Activated T-helper 1 cell treated with Interleukin-2 at 50 U/mL for 16 hours (primary cell): ENCODE data around the gene STK35.

Source experiments
- DNase-seq: peaks from one replicate; pipeline ENCODE4 v3.0.0-alpha.2; 2020; ENCODE audit warnings: low read depth

Gene STK35

DNA sequence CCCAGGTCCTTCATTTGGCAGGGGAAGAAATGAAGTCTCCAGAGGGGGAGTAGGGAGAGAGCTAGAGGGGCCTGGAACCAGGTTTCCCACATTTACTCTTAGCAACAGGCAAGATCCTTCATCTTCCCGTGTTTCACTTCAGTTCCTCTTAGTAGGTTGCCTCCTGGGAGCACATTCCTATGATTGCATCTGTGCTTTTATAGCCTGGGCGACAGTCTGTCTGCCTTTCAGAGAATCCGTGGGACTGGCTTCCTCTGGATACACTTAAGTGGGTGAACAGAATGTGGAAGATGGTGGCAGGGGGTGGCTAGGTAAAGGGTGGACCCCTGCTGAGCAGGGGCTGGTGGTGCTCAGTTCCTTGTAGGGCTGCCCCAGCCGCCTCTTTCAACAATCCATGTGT, 33.4 kb downstream of the STK35 start:
- DNase-seq, result no peak

DNA sequence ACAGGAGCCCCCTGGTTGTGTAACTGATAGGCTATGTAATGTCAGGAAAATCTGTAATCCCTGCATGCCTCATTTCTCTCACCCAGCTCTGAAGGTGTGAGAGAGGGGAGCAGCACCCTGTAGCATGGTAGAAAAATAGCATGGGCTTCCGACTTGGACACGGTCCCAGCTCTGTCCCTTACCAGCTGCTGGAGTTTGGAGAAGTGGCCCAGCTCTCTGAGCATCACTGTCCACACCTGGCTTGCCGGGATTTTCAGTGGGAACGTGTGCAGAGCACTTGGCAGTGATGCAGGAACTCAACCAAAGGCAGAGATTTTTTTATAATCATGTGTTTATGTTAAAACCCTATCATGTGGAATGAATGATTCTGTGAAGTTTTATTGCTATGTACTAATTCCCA, 34.6 kb downstream of the STK35 start:
- DNase-seq, result no peak

DNA sequence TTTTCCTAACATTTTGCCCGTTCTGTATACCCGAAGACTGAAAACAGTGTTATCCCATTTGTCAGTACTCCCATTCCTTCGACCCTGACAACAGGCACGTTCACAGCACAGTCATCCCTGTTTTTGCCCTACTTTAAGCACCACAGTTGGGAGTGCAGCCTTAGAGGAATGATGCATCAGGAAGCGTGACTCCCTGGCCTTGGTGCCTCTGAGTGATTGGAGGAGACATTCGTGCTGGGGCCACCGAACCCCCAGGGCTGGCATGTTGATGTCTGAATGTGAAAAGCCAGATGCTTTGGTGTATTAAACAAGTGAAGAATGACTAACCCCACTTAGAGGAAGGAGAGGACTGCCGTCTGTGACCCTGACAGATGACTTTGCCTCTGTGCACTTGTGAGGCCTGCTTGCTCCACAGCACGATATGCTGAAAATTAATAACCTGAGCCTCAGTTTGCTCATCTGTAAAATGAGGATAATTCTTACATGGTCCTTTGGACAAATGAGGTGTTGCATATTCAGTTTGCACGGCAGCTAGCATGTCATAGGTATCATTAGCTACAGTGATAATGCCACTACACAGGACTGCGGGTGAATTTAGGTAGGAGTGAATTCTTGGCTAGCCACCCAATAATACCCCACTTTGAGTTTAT, 36.0 kb downstream of the STK35 start:
- DNase-seq, result no peak

DNA sequence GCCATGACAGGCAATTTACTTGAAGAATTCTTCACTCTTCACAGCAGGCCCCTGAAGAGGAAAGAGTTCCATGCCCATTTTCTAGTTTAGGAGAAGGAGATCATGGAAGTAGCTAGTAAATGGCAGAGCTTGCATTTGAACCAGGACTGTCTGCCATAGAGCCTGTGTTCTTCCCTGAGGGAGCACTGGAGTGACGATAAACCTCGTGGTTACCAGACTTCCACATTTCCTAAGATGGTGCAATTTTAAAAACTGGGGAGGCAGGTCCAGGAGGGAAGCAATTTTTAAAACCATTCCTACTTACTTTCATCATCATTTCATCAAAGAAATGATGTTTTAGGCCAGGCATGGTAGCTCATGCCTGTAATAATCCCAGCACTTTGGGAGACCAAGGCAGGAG, 36.8 kb downstream of the STK35 start:
- no peak for DNase-seq

DNA sequence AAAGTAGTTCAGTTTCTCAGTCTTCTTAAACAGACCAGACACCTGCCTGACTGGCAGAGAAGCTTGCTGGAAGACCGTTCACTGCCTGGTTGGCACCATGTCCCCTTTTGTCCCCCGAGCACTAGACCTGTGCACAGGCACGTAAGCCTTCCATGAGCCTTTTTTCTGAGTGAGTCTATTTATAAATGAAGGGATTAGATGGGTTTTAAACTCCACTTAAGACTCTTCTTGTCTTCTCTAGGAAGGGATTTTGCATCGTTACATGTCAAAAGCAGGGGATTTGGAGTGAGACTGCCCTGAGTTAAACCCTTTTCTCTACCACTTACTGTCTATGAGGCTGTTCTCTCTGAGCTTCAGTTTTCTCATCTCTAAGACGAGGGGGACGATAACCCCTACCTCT, 37.6 kb downstream of the STK35 start:
- no peak for DNase-seq

DNA sequence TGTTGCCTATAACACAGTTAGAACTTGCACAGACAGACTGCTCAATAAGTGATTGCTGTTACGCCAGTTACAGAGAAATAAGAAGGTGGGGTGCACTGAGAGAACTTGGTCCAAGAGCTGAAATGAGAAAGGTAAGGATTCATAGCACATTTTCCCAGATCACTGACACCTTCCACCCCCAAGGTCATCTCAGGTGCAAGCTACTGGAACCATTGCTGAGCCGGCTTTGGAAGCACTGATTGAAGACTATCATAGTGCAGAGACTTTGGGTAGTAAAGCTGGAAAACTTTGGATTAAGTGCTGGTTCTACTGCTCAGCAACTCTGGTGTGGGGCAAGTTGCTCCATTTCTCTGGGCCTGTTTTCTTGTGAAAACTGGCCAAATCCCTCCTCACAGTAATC, 38.1 kb downstream of the STK35 start:
- DNase-seq, result no peak

DNA sequence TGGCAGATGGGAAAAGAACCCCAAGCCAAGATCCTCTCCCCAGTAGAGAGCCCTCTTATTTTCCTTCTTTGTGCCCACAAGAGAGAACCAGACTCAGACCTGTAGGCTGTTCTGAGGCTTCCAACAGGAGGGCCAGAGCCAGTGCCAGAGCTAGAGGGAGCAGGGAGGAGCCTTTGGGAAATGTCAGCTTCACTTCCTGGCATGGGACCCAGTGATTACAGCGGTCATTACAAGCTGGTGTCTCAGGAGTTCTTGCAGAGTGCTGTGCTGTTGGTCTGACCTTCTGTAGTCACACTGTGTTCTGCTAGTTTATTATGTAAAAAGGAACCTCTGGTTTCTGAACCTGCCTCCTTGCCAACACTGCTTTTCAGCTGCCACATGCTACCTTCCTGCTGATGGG, 38.9 kb downstream of the STK35 start:
- DNase-seq, result no peak

DNA sequence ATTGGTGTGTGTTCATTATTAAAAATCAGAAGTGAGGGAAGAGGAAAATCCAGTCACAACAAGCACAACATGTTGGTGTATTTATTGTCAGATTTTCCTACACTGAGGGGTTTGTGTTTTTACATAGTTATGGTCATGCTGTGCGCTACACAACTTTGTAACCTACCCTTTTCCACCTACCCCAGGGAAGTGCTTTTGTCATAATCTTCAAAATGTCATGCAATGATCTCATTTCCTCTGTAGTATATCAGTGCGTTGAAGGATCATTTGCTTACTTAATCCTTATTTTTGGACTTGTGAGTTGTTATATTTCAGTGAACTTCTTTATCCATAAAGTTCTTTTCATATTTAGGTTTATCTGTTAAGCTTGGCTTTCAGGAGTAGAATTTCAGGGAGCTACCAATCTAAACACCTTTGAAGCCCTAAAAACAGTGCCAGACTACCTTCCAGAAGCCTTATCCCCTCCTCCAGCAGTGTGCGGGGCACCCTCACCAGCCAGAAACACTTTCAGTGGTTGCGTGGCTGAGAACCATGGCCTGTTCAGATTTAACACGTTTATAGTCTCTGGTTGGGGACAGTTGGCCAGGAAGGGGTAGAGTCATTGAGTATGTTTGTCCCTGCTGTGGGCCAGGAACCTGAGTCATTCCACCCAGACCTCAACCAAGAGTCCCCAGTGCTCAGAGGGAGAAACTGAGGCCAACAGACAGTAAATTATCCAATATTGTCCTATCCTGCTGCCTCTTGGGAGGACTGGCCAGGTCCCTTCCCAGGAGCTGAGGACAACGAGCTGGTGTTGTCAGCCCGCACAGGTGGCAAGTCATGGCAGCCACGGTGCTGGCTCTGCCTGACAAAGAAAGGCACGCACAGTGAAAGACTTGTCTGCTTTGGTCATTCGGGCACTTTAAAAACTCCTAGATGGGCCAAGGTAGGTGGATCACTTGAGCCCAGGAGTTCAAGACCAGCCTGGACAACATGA, 40.3 kb downstream of the STK35 start:
- no peak for DNase-seq

DNA sequence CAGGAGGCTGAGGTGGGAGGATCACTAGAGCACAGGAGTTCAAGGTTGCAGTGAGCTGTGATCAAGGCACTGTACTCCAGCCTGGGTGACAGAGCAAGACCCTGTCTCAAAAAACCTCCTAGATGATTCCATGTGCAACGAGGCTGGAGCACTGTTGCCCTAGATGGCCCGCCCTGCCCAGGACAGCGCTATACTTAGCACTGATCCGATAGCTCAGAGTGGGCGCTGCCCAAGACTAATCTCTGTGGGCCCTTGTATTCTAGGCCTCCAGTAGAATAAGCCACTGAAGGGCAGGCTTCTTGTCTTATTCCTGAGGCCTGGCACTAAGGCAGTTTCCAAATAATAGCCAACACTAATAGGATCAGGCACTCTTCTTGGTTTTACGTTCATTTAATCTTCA, 41.0 kb downstream of the STK35 start:
- no peak for DNase-seq

DNA sequence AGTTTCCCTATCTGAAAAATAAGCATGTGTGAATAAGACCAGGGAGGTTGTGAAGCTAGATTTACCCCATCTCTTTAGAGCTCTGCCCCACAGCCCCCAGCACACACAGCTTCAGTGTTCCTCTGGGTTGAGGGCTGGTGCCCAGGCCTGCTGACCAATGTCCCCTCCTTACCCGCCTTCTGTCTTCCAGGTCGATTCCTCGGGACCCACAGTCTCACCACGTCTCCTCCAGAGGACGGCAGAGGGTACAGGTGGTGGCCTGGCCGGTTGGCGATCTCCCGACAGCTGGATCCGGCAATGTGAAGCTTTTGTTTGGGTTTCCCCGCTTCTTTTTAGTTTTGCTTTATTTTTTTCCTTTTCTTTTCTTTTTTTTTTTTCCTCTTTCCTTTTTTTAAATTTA, 42.0 kb downstream of the STK35 start:
- DNase-seq, result no peak

DNA sequence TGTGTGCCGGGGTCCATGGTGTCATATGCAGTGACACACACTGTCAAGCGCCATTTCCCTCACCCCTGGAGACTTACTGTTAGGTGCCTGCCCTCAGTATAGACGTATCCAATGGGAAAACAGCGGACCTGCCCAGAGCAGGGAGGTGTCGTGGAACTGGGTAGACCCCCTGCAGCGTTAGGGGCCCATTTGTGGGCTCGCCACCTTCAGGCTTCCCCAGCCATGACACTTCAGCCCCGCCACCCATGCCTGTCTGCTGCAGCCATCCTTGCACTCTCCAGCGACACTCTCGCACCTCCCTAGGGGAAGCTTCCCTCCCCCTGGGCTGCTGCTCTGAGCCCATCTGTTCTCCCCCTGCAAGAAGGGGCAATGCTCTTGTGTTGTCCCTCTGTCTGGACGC, 43.2 kb downstream of the STK35 start:
- no peak for DNase-seq

DNA sequence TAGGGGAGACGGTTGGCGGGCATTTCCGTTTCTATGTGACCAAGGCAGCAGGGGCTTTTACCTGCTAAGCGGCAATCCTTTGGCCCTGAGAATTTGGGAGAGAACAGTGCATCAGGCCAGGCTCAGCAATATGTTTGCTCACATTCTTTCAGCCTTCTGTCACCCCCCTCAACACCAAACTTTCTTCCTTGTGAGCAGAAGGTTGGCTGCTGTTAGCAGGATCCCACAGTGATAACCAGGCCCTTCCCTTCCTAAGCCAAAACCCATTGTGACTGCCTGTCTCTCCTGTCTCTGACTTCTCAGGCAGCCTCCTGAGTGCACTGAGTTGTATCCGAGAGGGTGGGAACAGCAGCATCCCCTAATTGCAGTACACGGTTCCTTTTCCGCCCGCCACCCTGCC, 43.7 kb downstream of the STK35 start:
- DNase-seq, result no peak

DNA sequence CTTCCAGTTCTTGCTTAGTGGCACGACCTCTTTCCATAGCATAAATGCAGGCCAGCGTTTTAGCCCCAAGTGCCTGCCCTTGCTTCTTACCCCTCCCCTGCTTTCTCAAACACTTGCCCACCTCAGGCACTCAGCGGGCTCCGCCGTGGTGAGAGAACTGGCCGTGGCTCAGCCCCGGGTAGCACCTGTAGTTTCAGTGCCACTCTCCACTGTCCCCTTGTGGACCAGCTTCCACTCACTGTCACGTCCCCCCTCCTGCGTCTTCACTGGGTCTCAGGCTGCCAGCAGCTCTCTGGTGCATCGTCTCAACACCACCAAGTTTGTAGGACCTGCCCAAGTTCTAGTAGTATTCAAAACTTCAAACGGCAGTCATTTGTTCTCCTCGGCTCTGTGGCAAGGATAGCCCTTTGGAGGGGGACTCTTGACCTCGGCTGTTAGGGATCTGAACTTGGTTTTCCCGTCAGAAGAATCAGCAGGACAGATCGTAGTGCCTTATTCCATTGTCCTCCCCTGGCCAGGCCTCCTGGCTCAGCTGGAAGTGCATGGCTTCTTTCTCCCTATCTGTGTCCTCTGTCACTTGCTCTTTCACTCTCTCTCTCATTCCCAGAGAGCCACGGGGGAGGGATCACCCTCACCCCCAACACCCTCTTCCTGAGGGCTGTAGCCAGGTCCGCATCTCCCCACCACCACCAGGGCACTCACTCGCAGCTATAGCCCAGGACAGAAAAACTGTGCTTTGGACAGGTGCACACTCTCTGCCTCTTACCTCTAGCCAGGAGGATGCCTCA, 44.6 kb downstream of the STK35 start:
- no peak for DNase-seq

DNA sequence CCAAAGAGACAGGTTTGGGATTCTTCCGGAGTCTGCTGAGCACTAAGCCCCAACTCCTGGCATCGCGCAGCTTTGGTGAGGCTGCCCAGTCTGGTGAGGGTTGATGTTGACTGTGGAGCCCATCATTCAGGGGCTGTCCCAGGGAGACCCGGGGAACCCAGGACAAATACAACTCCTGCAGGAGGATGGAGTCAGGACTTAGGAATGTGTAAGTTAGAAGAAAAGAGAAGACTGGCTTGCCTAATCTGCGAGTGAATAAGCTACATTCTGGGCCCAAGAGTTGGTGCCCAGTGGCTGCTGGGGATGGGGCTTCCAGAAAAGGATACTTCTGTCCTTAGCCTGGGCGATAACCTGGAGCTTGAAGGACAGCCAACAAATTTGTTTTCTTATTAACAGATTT, 47.9 kb downstream of the STK35 start:
- DNase-seq, result no peak

DNA sequence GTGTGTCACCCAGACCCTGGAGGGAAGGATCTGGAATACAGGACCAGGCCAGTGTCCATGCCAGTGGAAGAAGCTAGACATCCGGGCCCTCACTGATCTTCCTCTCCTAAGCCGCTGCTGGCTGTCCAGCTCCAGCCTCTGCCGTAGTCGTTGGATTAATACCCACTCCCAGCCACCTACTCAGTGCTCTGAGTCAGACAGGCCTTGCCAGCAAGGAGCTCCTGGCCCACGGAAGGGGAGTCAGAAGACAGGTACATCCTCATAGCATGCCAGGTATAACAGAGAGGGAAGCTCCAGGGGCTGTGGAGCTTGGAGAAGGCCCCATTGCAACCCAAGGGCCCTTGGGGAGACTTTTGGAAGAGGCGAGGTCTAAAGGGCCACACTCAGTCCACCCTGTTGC, 49.0 kb downstream of the STK35 start:
- DNase-seq, result no peak

DNA sequence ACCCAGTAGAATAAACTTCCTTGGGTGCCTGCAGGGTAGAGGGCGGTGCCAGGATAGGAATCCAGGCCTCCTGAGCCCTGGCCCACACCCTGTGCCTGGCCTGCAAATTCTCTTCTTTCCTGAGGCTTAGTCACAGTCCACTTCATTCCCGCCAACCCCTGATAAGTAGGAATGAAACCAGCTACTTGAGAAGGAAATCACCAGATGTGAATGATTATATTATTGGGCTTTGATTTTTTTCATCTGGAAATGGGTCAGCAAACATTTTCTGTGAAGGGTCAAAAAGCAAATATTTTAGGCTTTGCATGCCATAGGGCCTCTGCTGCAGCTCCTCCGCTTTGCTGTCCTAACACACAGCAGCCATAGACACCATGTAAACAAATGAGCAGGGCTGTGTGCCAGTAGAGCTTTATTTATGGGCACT, 50.2 kb downstream of the STK35 start:
- no peak for DNase-seq

DNA sequence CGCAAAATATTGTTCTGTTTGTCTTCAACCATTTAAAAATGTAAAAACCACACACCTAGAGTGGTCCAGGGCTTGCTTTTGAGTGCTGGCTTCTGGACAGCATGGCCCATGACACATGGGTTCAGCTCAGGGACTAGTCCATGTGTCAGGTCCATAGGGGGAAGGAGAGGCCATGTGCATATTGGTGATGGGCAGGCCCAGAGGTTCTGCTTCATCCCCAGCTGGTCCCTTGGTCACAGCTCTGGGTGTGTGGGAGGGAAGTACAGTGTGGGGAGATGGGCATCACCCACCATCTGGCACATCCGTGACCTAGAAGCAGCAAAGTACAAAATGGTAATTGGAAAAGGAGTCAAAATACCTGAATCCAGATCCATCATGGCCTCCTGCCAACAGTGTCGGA, 50.7 kb downstream of the STK35 start:
- DNase-seq, result no peak

DNA sequence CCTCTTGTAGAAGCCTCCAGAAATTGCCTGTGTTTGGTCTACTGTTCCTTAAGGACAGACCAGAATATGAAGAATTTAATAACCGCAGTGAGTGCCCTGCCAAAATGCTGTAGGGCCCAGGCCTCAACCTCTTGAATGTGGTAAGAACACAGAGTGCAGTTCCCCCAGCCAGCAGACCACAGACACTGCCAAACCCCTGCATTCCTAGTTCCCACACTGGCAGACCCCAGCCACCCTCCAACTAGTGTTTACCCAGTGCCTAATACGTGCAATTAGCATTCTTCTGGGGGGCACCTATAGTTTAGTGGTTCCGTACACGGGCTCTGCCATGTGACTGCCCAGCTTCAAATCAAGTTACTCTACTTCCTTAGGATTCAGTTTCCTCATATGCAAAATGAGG, 51.7 kb downstream of the STK35 start:
- DNase-seq, result no peak

DNA sequence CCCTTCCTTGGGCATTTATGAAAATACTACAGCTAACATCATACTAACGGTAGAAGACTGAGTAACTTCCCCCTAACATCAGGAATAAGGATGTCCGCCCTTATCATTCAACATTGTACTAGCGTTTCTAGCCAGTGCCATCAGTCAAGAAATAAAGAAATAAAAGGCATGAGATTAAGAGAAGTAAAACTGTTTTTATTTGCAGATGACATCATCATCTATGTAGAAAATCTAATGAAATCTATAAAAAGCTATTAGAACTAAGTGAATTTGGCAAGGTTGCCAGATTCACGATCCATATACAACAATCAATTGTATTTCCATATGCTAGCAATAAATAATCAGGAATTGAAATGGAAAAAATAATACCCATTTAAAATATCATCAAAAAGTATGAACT, 54.6 kb downstream of the STK35 start:
- no peak for DNase-seq

DNA sequence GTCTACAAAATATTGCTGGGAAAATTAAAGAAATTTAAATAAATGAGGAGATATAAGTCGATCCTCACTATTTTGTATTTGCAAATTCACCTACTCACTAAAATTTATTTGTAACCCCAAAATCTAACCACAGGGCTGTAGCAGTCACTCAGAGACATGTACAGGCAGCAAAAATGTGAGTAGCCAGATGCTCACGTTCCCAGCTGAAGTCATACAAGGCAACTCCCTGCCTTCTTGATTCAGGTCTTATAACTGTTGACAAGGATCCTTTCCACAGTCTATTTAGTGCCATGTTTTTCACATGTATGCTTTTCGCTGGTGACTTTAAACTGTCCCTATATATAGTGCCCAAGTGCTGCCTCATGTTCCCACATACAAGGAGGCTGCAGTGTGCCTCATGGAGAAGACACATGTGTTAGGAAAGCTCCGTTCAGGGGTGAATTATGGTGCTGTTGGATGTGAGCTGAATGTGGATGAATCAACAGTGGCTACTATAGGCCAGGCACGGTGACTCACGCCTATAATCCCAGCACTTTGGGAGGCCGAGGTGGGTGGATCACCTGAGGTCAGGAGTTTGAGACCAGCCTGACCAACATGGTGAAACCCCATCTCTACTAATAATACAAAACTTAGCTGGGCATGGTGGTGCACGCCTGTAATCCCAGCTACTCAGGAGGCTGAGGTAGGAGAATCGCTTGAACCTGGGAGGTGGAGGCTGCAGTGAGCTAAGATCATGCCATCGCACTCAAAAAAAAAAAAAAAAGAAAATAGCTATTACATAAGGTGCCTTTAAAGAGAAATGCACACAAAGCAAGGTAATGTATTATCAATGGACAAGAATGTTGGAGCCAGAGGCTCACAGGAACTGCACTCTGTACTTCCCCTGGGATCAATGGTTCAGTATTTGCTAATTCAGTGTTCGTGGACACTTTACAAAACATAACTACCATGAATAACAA, 55.3 kb downstream of the STK35 start:
- no peak for DNase-seq

DNA sequence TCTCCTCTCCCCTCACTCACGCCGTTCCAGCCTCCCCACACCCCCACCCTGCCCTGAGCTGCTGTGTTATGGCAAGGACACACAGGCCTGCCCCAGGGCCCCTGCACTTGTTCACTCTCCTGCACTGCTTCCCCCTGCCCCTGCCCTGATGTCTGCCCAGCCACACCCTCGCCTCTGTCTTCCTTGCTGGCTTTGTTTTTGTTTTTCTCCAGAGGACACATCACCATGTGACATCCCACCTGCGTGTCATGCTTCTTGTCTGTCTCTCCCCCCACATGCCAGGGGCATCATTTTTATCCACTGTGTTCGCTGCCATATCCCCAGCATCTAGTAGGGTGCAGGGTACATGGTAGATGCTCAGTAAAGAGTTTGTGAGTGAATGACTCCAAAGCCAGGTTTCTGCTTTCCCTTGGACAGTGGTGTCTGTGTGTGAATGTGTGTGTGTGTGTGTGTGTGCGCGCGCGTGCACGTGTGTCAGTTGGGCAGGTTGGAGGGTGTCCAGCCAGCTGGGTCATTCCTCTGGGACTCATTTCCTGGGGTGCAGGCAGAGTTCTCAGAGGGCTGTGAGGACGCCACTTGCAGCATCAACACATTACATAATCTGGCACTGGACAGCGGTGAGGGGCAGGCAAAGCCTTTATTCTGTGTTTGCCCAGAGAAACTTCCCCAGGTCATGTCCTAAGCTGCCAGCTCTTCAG, 60.6 kb downstream of the STK35 start:
- no peak for DNase-seq
